ENCODE data around the gene ZNF766.
A peak's percentile ranks its signal among the peaks of the same experiment; 100 is the strongest.
"Not testable (repeated sequence)": the region's sequence is repeated elsewhere in the genome, so short reads cannot be mapped to it uniquely, and the experiment has no call there.

ZNF766 gene

GRCh38 chr19:52270266-52270885 lies 989 bp downstream of the ZNF766 start:
- H3K9ac ChIP-seq: peak overlapping the region; percentile 97 to 100 (median 99)
- H3K9me3 ChIP-seq (replicated peaks in 1 of 11): peaks cover 56 to 76% (median 66%) of the 10 kb centered on the region in 11 experiments
- H4K20me1 ChIP-seq: peaks cover 0 to 5% (median 0%) of the 10 kb centered on the region in 11 experiments; a peak in 2 of 22 replicates
- peak overlapping the region; percentile 97 to 100 (median 98) for H3K27ac ChIP-seq
- no peak for TF ChIP-seq Cebpa-rat (IDR thresholded peaks at IDR 0.05)
- H3K36me3 ChIP-seq: peaks cover 42 to 47% (median 44%) of the 10 kb centered on the region in 11 experiments
- peak overlapping the region; percentile 81 to 97 (median 93) for H3K4me3 ChIP-seq
- H3K27me3 ChIP-seq: no peaks in the 10 kb centered on the region
- peak overlapping the region; percentile 74 to 96 (median 92) for H3K4me2 ChIP-seq
- peaks cover 15 to 18% (median 16%) of the 10 kb centered on the region in 10 experiments for H3K4me1 ChIP-seq

DNA sequence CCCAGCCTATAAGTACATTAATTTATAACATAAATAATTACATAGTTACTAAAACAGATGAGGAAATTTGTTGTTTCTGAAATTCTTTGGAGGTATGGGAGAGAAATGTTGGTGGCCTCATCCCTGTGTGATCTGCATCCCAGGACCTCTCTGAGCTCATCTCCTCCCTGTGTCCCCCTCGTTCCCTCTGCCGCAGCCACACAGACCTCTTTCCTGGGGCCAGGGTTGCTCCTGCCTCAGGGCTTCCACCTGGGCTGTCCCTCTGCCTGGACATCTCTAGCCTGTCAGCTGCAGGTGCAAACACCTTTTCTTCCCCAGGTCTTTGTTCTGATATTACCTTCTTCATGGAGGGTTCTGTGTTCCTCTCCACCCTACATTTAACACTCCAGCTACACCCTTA lies 3.9 kb downstream of the ZNF766 start:
- H3K4me3 ChIP-seq: peak overlapping the region in 6 of 10 experiments; percentile 9 to 96 (median 33); a peak in 7 of 20 replicates
- peaks cover 65 to 76% (median 73%) of the 10 kb centered on the region in 11 experiments for H3K9me3 ChIP-seq (replicated peaks in 1 of 11)
- H3K27ac ChIP-seq: no peak overlapping the region
- H3K36me3 ChIP-seq: peaks cover 70 to 76% (median 74%) of the 10 kb centered on the region in 11 experiments
- H3K9ac ChIP-seq: no peak overlapping the region
- no peak overlapping the region for H3K4me2 ChIP-seq
- TF ChIP-seq Cebpa-rat (IDR thresholded peaks at IDR 0.05): no peak
- peaks cover 15 to 18% (median 16%) of the 10 kb centered on the region in 10 experiments for H3K4me1 ChIP-seq
- H3K27me3 ChIP-seq: no peaks in the 10 kb centered on the region
- peaks cover 0 to 16% (median 0%) of the 10 kb centered on the region in 11 experiments; a peak in 5 of 22 replicates for H4K20me1 ChIP-seq

GRCh38 chr19:52274191-52274590 lies 4.8 kb downstream of the ZNF766 start:
- no peak for TF ChIP-seq Cebpa-rat (IDR thresholded peaks at IDR 0.05)
- Histone ChIP-seq H3K9me3 (replicated peaks in 1 of 11) (peaks cover 74 to 84% (median 82%) of the 10 kb centered on the region in 11 experiments), H3K36me3 (peaks cover 79 to 85% (median 82%) of the 10 kb centered on the region in 11 experiments), H3K9ac (no peak overlapping the region), H4K20me1 (peaks cover 0 to 21% (median 0%) of the 10 kb centered on the region in 11 experiments; a peak in 7 of 22 replicates), H3K4me2 (no peak overlapping the region), H3K4me1 (peaks cover 9 to 13% (median 11%) of the 10 kb centered on the region in 10 experiments), H3K4me3 (peak overlapping the region in 6 of 10 experiments; percentile 9 to 96 (median 33); a peak in 7 of 20 replicates), H3K27me3 (no peaks in the 10 kb centered on the region), H3K27ac (no peak overlapping the region)

DNA sequence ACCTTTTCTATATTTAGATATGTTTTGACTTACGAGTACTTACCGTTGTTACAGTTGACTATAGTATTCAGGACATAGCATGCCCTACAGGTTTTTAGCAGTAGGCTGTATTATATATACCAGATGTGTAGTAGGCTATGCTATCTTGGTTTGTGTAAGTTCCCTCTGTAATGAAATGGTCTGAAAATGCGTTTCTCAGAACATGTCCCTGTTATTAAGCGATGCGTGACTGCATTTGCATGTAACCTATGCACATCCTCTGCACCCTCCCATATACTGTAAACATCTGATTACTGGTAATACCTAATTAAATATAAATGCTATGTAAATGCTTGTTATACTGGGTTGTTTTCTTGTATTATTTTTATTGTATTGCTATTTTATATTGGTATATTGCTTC lies 6.6 kb downstream of the ZNF766 start:
- peak overlapping the region in 2 of 10 experiments; percentile 4 to 28; a peak in 1 of 20 replicates for H3K4me3 ChIP-seq
- H3K4me1 ChIP-seq: peaks cover 4 to 8% (median 7%) of the 10 kb centered on the region in 10 experiments
- H3K9ac ChIP-seq: no peak overlapping the region
- H3K27ac ChIP-seq: no peak overlapping the region
- no peaks in the 10 kb centered on the region for H3K27me3 ChIP-seq
- no peak overlapping the region for H3K4me2 ChIP-seq
- peaks cover 92 to 100% (median 100%) of the 10 kb centered on the region in 11 experiments for H3K36me3 ChIP-seq
- no peak for TF ChIP-seq Cebpa-rat (IDR thresholded peaks at IDR 0.05)
- H4K20me1 ChIP-seq: peaks cover 0 to 25% (median 9%) of the 10 kb centered on the region in 11 experiments; a peak in 10 of 22 replicates
- H3K9me3 ChIP-seq (replicated peaks in 1 of 11): peaks cover 90 to 100% (median 100%) of the 10 kb centered on the region in 11 experiments

- H3K9ac ChIP-seq: no peak overlapping the region
- H3K4me2 ChIP-seq: no peak overlapping the region
- H3K36me3 ChIP-seq: peaks cover 94 to 100% (median 100%) of the 10 kb centered on the region in 11 experiments
- peaks cover 84 to 100% (median 98%) of the 10 kb centered on the region in 11 experiments for H3K9me3 ChIP-seq (replicated peaks in 1 of 11)
- peaks cover 0 to 40% (median 23%) of the 10 kb centered on the region in 11 experiments; a peak in 15 of 22 replicates for H4K20me1 ChIP-seq
- no peak overlapping the region for H3K27ac ChIP-seq
- H3K4me3 ChIP-seq: peak overlapping the region in 2 of 10 experiments; percentile 8 to 28; a peak in 1 of 20 replicates
- no peaks in the 10 kb centered on the region for H3K27me3 ChIP-seq
- no peak for TF ChIP-seq Cebpa-rat (IDR thresholded peaks at IDR 0.05)
- H3K4me1 ChIP-seq: no peaks in the 10 kb centered on the region
These were observed 8.1 kb downstream of the ZNF766 start for GRCh38 chr19:52277471-52277870.

DNA sequence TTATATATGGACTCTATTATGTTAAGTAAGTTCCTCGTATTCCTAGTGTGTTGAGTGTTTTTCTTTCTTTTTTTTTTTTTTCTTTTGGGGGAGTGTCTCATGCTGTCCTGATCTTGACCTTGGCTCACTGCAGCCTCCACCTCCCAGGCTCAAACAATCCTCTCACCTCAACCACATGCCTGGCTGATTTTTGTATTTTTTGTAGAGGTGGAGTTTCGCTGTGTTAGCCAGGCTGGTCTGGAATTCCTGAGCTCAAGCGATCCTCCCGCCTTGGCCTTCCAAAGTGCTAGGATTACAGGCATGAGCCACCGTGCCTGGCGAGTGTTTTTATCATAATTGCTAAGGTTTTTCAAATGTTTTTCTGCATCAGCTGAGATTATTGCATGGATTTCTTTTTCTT lies 16.9 kb downstream of the ZNF766 start:
- Histone ChIP-seq H3K4me1 (no peaks in the 10 kb centered on the region), H3K9ac (no peak overlapping the region), H3K4me3 (no peak overlapping the region), H4K20me1 (peaks cover 0 to 37% (median 13%) of the 10 kb centered on the region in 11 experiments; a peak in 15 of 22 replicates), H3K27me3 (no peaks in the 10 kb centered on the region), H3K9me3 (replicated peaks in 1 of 11) (peaks cover 33 to 92% (median 57%) of the 10 kb centered on the region in 11 experiments; a peak in 21 of 22 replicates), H3K27ac (no peak overlapping the region), H3K36me3 (peaks cover 98 to 100% (median 100%) of the 10 kb centered on the region in 11 experiments), H3K4me2 (no peak overlapping the region)
- TF ChIP-seq Cebpa-rat (IDR thresholded peaks at IDR 0.05): no peak

GRCh38 chr19:52291781-52292180 lies 22.4 kb downstream of the ZNF766 start:
- TF ChIP-seq Cebpa-rat (IDR thresholded peaks at IDR 0.05): no peak
- peaks cover 64 to 78% (median 70%) of the 10 kb centered on the region in 11 experiments for H3K36me3 ChIP-seq
- H3K4me2 ChIP-seq: no peak overlapping the region
- no peaks in the 10 kb centered on the region for H3K27me3 ChIP-seq
- H3K27ac ChIP-seq: no peak overlapping the region
- no peak overlapping the region for H3K9ac ChIP-seq
- H3K4me1 ChIP-seq: peaks cover 5 to 10% (median 8%) of the 10 kb centered on the region in 10 experiments; a peak in 19 of 20 replicates
- H3K9me3 ChIP-seq (replicated peaks in 1 of 11): peaks cover 18 to 60% (median 34%) of the 10 kb centered on the region in 11 experiments; a peak in 19 of 22 replicates
- H4K20me1 ChIP-seq: peaks cover 0 to 11% (median 0%) of the 10 kb centered on the region in 11 experiments; a peak in 3 of 22 replicates
- H3K4me3 ChIP-seq: no peak overlapping the region

- not testable (repeated sequence) for H3K4me3 ChIP-seq, H3K27me3 ChIP-seq, H3K9ac ChIP-seq, H3K27ac ChIP-seq, H3K4me2 ChIP-seq
- Histone ChIP-seq H3K4me1 (peaks cover 6 to 12% (median 10%) of the 10 kb centered on the region in 10 experiments), H3K9me3 (replicated peaks in 1 of 11) (peaks cover 12 to 53% (median 28%) of the 10 kb centered on the region in 11 experiments; a peak in 18 of 22 replicates), H4K20me1 (peaks cover 0 to 11% (median 0%) of the 10 kb centered on the region in 11 experiments; a peak in 3 of 22 replicates), H3K36me3 (peaks cover 54 to 66% (median 59%) of the 10 kb centered on the region in 11 experiments)
These were observed 23.6 kb downstream of the ZNF766 start for GRCh38 chr19:52292946-52293345.

GRCh38 chr19:52296400-52296772 lies 27.0 kb downstream of the ZNF766 start:
- Histone ChIP-seq H3K36me3 (peaks cover 47 to 65% (median 54%) of the 10 kb centered on the region in 11 experiments), H4K20me1 (peaks cover 0 to 10% (median 0%) of the 10 kb centered on the region in 11 experiments; a peak in 3 of 22 replicates), H3K4me3 (peak overlapping the region; percentile 76 to 97 (median 90)), H3K4me1 (peaks cover 13 to 20% (median 17%) of the 10 kb centered on the region in 10 experiments), H3K27me3 (no peaks in the 10 kb centered on the region), H3K9me3 (replicated peaks in 1 of 11) (peaks cover 37 to 57% (median 47%) of the 10 kb centered on the region in 11 experiments), H3K4me2 (peak overlapping the region; percentile 77 to 97 (median 88)), H3K27ac (peak overlapping the region; percentile 47 to 100 (median 73)), H3K9ac (peak overlapping the region; percentile 80 to 100 (median 99))
- TF ChIP-seq Cebpa-rat (IDR thresholded peaks at IDR 0.05): no peak
